ENCODE data around the gene NOS1.

The NOS1 gene

DNA sequence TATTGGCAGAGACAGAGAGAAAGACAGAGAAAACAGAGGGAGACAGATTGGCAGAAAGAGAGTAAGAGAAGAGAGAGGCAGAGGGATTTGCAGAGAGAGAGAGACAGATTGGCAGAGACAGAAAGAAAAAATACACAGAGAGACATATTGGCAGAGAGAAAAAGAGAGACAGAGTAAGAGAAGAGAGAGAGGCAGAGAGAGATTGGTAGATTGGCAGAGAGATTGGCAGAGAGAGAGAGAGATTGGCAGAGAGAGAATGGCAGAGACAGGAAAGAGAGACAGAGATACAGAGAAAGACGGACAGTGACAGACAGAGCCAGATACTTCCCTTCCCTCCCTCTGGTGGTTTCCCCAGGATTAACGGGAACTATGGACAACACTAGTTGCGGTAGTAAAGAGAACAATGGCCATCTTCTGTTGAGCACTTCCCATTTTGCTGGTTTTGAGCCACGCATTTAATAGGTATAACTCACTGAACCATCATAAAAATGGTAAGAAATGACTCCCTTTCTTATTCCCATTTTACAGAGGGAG, 2.6 kb upstream of the NOS1 start:
- DNase-seq (ENCODE audit: low read depth, low spot score): no peak

DNA sequence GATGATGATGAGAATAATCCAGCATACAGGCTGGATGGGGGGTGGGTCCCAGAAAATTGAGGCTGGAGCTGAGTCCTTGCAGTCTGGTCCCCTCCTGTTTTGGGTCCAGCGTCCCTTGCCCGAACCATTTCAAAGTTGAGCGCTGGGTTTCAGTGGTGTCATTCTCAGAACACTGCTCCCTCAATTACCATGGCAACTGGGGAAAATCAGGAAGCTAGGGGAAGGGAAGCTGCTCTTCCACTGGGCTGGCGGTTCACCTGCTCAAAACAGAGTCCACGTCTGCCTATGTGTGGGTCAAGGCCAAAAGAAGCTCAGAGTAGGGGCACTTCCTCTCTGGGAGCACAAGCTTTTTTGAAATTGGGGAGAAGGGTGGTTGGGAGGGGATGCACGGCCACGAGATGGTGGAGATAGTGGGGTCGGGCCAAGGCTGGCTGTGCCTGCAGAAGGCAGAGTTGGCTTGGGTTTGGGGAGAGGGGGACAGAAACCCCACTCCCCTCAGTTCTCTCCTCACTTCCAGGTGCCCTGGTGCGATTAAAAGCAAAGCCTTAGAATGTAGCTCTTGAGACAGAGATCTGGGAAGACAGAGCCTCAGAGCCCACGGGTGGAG, 1.7 kb upstream of the NOS1 start:
- DNase-seq (ENCODE audit: low read depth, low spot score): no peak

DNA sequence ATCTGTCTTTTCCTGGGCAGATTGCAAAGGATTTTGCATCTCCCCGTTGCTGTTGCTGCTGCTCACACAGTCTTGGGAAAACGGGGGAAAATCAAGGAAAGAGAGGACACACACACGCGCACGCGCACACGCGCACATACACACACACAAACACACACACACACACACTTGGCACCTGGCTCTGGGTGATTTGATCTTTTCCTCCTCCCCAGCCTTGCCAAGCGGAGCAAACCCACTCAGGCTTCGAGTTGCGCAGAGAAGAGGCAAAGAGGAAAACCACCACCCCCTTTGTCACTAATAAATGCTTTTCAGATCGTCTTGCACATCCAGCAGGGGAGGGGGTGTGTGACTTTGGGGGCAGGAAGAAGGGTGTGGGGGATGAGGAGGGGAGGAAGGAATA, 965 bp upstream of the NOS1 start:
- no peak for DNase-seq (ENCODE audit: low read depth, low spot score)

DNA sequence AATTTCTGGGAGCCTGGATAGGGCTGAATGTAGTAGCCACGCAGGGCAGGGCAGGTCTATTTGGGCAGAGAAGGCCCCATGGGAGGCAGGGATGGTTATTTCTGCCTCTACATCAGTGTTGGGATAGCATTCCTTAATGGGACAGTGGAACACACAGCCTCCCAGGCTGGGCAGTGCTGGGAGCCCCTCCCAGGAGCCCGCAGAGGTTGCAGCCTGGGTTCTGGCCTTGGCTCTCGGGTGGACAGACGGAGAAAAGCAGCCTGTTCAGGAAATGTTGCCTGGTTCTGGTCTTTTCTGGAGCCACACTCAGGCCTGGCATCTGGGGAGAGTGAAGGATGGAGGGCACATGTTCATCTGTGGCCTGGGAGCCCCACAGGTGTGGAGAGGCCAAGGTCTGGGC, 479 bp upstream of the NOS1 start:
- DNase-seq (ENCODE audit: low read depth, low spot score): no peak

DNA sequence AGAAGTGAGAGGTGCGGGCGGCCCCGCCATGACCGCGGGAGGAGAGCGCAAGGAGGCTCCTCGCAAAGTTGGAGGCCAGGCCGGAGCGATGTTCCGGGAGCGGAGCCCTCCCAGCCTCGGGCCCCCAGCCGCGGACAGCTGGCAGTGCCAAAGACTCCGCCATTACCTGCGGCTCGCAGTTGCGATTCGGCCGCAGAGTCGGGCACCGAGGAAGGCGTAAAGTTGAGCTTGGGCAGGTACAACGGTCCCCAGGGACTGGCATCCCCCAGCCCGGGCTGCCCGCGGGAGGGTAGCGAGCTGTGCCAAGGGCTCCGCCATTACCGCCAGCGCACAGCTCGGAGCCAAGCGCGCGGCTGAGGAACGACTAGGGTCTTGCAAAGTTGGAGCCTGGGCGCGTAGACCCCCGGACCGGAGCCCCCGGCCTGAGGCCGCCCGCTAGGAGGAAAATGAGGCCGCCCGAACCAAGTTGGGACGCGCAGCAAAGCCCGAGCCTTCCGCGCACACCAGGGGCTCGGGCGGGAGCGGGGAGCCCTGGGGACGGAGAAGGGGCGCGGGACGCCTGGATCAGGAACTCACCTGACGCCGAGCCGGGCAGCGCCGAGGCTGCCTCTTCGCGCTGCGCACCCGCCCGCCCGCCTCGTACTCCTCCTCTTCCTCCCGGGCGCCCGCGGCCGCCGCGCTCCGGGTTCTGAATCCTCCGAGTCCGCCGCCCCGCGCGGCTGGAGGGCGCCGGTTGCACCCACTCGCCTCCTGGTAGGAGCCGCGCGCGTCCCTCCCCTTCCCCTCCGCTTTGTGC, 677 bp downstream of the NOS1 start:
- DNase-seq (ENCODE audit: low read depth, low spot score): no peak

DNA sequence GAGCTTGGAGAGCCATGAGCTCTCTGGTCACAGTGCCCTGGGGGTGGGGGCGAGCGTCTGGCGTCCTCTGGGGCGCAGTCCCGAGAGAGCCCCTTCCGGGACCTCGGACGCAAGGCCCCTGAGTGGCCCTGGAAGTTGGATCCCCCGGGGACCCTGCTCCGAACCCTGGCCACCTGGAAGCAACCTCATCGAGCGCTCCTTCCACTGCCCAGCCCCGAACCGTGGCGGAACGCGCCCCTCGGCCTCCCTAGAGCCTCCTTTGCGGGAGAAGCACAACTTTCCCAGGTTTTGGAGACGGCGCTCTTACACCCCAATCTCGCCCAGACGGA, 1.2 kb downstream of the NOS1 start:
- DNase-seq (ENCODE audit: low read depth, low spot score): no peak

DNA sequence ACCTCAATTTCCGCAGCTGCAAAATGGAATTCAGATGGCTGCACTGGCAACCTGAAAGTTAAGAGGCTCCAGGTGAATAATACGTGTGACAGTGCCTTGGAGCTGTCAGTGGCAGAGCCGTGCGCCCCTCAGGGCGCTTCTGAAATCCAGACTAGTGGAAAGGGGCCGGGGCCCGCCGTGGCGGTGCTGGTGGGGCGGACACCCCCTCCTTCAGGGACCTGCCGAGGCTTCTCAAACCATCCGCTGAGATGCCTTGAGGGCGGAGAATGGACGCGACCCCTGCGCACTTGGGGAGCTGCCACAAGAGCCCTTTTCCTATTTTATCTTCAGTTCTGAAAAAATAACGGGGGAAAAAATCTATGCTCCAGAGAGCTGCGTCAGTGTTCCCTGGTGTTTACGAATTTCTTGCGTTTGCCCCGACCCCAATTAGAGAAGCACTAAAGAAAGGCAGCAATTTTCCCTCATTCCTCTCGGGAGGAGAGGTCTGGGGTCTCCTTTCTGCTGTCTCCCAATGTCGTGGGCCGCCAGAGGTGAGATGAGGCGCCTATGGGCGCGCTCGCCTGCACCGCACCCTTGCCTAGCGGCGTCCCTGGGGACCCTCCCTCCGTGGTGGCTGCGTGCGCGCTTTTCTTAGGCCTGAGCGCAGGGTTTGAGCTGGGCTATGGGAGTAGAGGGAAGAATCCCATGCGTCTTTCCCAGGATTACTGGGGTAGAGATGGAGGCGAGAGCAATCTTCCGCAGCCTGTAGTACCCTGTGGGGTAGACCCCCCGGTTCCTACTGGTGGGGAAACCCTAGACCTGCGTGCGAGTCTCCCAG, 2.2 kb downstream of the NOS1 start:
- no peak for DNase-seq (ENCODE audit: low read depth, low spot score)

DNA sequence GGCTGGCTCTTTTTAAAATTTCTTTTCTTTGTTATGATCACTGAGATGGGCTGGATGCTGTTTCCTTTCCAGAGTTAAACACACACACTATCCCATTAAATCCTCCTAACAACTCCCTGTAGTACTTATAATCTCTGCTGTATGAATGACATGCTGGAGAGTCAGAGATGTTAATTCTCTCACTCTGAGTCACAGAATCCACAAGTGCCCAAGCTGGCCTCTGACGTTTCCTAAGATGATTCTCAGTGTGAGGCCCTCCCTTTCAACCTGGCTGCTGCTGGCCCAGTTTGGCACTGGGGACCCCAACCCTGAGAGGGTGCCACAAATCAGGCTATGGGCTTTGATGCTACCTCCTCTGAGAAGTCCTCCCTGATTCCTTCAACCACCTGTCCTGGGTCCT, 5.4 kb downstream of the NOS1 start:
- DNase-seq (ENCODE audit: low read depth, low spot score): no peak

DNA sequence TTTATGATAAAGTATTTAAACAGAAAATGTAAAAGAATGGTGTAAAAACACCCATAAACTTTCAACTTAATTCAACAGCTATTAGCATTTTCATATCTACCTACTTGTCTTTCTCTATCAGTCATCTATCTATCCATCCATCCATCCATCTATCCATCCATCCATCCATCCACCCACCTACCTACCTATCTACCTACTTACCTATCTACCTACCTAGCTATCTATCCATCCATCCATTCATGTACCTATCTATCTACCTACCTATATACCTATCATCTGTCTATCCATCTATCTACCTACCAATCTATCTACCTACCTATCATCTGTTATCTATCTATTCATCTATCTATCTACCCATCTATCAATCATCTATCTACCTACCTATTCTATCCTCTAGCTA, 8.5 kb downstream of the NOS1 start:
- DNase-seq (ENCODE audit: low read depth, low spot score): no peak

DNA sequence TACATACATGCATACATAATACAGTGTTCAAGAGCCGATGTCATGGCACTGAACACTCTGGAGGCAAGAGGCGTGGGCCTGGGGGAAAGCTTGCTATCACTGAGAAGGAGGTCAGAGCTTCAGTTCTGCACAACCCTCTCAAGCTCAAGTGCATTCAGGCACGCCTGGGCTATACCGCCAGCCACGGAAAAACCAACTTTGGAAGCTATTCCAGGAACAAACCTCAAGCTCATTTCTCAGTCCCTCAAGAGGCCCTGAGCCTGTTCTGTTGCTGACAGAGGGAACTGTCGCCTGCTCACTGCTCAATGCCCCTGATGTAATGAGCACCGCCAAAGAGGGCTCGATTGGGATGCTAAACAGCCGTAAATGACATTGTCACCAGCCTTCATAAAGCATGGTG, 9.2 kb downstream of the NOS1 start:
- no peak for DNase-seq (ENCODE audit: low read depth, low spot score)

DNA sequence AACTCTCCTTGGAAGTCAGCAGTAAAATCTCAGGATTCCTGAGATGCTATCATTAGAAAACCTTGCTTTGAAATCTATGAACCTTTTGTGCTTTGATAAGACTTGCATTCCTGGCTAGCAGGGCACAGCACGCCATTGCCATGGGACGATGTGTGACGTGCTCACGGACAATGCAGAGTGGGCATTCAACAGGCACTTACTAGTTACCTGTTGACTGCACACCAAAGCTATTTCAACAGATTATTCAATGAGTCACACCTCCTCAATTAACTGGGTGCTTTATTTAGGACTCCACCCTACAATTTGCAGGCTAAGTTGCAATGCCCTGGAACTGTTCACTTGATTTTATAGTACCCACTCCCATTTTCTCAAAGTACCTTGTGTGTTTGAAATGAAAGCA, 11.3 kb downstream of the NOS1 start:
- DNase-seq (ENCODE audit: low read depth, low spot score): no peak

DNA sequence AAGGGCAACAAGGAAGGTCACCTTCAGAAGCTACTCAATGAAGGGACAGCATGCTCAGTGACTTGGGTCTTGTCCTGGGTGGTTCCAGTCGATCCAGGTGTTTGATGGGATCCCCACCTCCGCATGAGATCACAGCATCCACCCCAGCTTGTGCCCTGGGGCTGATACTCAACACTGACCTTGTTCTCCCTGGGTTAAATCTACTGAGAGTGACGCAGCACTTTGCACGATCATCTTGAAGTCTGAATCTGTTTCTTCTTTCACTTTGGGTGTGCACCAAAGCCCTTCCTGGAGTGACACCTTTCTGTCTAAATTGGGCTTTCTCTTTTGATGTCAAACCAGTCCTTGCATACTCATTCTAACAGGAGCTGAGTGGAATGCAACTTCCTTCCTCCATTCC, 13.8 kb downstream of the NOS1 start:
- DNase-seq (ENCODE audit: low read depth, low spot score): no peak

DNA sequence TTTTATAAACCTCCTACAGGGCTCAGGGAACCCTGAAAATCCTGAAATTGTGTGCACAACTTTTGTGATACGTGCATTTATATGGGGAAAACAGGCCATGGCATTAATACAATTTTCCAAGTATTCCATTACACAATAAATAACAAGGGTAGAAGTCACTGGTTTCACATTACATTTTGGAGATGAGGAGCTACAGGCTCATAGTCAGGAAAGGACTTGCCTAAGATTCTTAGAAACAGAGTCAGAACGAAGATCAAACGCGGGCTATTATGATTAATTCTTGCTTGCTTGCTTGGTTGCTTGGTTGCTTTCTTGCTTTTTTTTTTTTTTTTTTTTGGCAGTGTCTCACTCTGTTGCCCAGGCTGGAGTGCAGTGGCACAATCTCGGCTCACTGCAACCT, 16.7 kb downstream of the NOS1 start:
- DNase-seq (ENCODE audit: low read depth, low spot score): no peak

DNA sequence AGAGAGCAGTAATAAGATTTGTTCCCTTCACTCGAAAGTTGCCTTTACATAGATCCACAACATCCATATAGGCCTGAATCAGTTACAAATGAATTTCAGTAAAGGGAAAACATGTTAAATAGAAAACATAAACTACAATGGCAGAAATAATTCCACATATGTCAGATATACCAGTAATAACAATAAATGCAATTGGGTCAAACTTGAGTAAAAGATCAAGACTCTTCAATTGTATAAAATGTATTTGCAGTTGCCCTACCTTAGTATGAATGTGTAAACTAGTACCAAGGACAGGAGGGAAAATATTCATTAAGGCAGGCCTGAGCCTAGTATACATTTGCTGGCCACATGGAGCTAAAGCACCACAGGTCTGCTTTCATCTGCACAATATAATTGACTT, 17.6 kb downstream of the NOS1 start:
- DNase-seq (ENCODE audit: low read depth, low spot score): no peak

DNA sequence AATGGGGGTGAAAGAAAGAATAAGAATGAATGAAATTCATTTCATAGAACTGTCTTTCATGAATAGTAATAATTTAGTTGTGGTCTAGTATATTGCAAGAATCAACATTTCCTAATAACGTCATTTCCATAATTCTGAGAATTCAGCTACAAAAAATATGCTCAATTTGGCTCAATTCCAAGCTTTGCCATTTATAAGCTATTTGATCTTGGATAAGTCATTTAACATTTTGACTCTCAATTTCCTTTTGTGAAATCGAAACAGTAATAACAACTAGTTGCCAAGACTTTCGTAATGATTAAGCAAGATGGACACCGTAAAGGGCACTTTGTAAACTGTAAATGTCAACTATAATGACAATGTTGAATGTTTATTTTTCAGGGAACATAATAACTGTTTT, 18.1 kb downstream of the NOS1 start:
- no peak for DNase-seq (ENCODE audit: low read depth, low spot score)

DNA sequence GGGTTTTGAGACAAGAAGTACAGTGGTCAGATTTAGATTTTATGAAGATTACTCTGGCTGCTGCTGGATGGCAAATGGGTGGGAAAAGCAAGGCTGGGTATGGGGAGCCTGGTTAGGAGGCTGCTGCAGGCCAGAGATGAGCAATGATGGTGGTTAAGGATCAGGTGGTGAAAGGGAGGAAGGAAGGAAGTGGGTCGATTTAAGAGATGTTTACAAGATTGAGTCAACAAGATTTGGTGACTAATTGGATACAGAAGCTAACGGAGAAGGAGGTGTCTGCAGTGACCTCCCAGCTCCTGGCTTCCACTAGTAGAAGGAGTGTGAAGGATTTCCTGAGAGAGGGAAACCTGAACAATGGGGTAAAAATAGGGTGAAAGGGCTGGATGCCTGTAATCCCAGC, 18.7 kb downstream of the NOS1 start:
- no peak for DNase-seq (ENCODE audit: low read depth, low spot score)

DNA sequence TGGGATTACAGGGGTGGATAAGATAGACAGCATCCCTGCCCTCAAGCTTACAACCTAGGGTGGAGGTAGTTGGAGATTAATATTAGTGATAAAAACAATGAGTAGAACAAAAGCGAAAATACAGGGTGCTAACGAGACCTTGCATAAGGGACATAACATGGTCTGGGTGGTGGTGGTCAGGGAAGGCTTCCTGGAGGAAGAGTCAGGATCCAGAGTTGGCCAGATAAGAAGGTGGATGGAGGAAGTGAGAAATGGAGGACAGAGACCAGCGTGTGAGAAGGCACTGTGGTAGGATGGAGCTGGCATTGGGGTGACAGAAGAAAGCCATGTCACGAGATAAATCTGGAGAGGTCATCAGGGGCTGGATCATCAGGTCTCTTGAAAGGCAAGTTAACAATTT, 19.2 kb downstream of the NOS1 start:
- no peak for DNase-seq (ENCODE audit: low read depth, low spot score)

DNA sequence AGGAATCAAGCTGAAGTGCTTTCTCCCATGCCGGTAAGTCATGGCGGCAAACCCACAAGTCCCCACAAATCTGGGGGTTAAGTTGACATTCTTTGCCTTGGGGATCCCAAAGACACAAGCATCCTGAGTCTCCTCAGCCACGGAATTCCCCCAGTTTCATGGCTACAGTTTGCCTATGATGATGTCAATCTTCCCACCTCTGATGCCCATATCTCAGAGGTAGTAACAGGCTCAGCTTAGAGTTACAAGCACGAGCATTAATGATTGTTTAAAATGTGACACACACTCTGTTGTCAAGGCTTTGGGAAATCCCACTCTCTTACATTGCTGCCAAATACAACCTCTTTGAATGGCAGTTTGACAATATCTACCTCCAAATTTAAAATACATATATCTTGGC, 22.3 kb downstream of the NOS1 start:
- DNase-seq (ENCODE audit: low read depth, low spot score): no peak

DNA sequence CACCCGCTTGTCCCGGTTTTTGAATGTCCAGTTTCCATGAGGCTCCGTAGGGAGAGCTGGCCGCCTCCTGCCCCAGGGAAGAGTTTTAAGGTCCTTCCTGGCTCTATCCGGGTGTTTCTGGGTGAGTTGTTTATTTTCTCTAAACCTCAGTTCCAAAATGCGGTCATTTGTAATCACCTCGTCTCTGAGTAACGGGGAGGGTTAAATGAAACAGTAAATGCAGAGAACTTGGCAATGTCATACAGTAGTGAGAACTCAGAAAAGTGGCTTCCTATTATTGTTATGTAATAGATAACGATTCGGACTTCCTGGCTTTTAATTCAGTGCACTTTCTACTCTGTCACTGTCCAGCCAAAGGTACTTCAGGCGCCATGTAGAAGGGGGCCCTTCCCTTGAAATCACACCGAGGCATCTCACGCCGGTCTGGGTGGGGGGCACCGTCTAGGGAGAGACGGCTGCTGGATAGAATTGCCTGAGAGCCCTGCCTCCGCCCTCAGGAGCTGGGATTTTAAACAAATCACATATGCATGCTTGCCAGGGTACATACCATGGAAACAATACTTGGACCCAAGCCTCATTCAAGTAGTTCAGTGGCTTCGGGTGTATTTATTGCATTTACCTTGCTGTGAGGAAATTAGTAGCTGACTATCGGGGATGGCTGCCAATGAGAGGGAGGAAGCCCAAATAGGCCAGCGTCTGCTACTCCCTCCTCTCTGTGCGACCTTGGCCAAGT, 26.4 kb downstream of the NOS1 start:
- no peak for DNase-seq (ENCODE audit: low read depth, low spot score)

DNA sequence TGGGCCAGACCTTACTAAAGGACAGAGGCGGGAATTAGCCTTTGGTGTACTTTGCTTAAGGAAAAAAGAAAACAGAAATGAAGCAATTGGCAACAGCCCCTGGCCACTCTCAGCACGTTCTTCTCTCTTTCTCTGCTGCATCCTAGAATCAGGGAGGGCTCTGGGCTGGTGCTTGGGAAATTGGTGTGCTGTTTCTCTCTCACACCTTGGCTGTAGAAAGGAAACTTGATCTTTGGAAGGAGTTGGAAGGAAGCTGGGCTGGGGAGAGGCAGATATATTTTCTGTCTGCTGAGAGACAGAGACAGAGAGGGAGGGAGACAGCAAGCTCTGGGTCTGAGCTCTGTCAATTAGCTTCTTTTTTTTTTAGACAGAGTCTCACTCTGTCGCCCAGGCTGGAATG, 27.4 kb downstream of the NOS1 start:
- no peak for DNase-seq (ENCODE audit: low read depth, low spot score)

DNA sequence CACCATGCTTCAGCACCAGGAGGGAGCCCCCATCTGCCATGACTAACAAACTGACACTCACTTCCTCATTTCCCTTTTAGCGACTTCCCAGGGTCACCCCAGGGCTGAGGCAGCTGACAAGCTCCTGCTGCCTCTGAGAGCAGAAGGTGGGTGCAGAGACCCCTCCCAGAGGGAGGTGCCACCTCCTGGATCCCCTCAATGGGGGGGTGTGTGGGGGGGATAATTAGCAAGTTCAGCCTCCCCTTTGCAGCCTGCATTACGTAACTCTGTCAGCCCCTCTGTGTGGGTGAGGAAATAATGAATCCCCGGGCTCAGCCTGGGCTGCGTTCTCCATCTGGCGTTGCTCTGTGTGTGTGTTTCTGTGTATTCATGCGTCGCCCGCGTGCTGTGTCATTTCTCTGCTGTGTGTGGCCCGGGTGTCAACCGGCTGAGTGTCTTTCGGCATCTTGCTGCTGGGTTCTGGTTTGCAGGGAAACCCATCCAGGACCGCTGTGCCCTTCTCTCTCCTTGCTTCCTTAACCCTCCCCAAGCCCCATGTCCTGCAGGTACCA, 28.0 kb downstream of the NOS1 start:
- DNase-seq (ENCODE audit: low read depth, low spot score): no peak

DNA sequence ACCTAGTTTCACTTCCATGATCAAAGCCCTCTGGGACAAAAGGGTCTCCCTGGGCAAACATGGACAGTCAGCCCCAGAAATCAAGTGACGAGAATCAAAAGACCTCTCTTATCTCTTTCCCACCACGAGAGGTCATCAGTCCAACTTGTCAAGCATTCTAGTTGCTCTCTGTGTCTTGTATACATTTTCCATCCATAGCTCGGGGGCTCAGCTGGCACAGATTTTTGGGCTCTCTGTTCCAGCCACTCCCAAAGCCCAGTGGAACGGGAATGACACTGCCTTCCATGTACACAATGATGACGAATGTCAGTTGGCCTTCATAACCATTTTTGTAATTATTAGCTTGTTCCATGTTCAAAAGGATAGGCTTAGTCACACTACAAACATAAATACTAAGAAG, 29.7 kb downstream of the NOS1 start:
- DNase-seq (ENCODE audit: low read depth, low spot score): no peak

Data from smooth muscle cell of the brain vasculature (primary cell).